Liver (tissue), 9 donors: ENCODE measurements around the gene SNRK. TPM values are rescaled to one million over a fixed set of nuclear protein-coding genes. Genes with fewer than 3 reads are reported as not detected.

Source experiments
- DNase-seq: peaks from one replicate; pipeline ENCODE4 v3.0.0-alpha.2; 2017; ENCODE audit warnings: low spot score
- H3K27ac ChIP-seq, 2 donors: one replicate each; pipeline ENCODE4 v1.7.0; 2013; ENCODE audit warnings: inconsistent platforms in 2 of 2, low read length in 2 of 2, control low read depth in 1 of 2, low read depth in 1 of 2, mild to moderate bottlenecking in 1 of 2
- H3K27me3 ChIP-seq, 4 donors: one replicate each; pipeline versions ENCODE4 v1.6.1 to v1.7.0; 2013; ENCODE audit warnings: low read length in 3 of 4, inconsistent platforms in 1 of 4, mild to moderate bottlenecking in 1 of 4, moderate library complexity in 1 of 4; ENCODE audit not compliant: control insufficient read depth in 4 of 4, insufficient read depth in 4 of 4
- H3K36me3 ChIP-seq, 4 donors: one replicate each; pipeline versions ENCODE4 v1.6.1 to v1.7.0; 2013; ENCODE audit warnings: low read length in 3 of 4, mild to moderate bottlenecking in 3 of 4, low read depth in 1 of 4, moderate library complexity in 1 of 4; ENCODE audit not compliant: control insufficient read depth in 4 of 4, insufficient read depth in 3 of 4
- H3K4me1 ChIP-seq, 4 donors: one replicate each; pipeline versions ENCODE4 v1.6.1 to v1.7.0; 2013; ENCODE audit warnings: low read length in 3 of 4, mild to moderate bottlenecking in 3 of 4, moderate library complexity in 1 of 4; ENCODE audit not compliant: control insufficient read depth in 4 of 4, insufficient read depth in 4 of 4
- H3K4me3 ChIP-seq, 3 donors: one replicate each; pipeline versions ENCODE4 v1.6.1 to v1.7.0; 2013; ENCODE audit warnings: low read length in 3 of 3, control low read depth in 1 of 3, low read depth in 1 of 3, mild to moderate bottlenecking in 1 of 3
- H3K9ac ChIP-seq, 2 donors: one replicate each; pipeline ENCODE4 v1.7.0; 2013; ENCODE audit warnings: low read length in 2 of 2, mild to moderate bottlenecking in 2 of 2, moderate library complexity in 2 of 2, control low read depth in 1 of 2, low read depth in 1 of 2
- H3K9me3 ChIP-seq, 4 donors: one replicate each; pipeline versions ENCODE4 v1.6.1 to v1.7.0; 2013; ENCODE audit warnings: low read length in 3 of 4; ENCODE audit not compliant: control insufficient read depth in 4 of 4
- CTCF ChIP-seq: fragments of 150-350 bp; IDR thresholded peaks from 2 replicates; pipeline ENCODE4 v1.5.1; 2017; ENCODE audit warnings: improper control_type of control experiment, low read depth, low read length; ENCODE audit not compliant: missing input control
- EGR1 ChIP-seq, 2 donors: IDR thresholded peaks; 2 replicates each; pipeline ENCODE4 v1.6.1; 2016 to 2018; ENCODE audit warnings: antibody characterized with exemption in 2 of 2, low read depth in 2 of 2
- FOXA2 ChIP-seq: IDR thresholded peaks from 2 replicates; pipeline ENCODE4 v1.6.1; 2016; ENCODE audit warnings: antibody characterized with exemption
- GABPA ChIP-seq, 2 donors: IDR thresholded peaks in 1 of 2; conservative IDR thresholded peaks in 1 of 2; 2 replicates each; pipeline ENCODE4 v1.6.1; 2016; ENCODE audit warnings: antibody characterized with exemption in 2 of 2, mild to moderate bottlenecking in 1 of 2, moderate library complexity in 1 of 2
- HNF4A ChIP-seq, 2 donors: conservative IDR thresholded peaks; 2 replicates each; pipeline ENCODE4 v1.6.1; 2016; ENCODE audit warnings: antibody characterized with exemption in 2 of 2, mild to moderate bottlenecking in 2 of 2
- HNF4G ChIP-seq: IDR thresholded peaks from 2 replicates; pipeline ENCODE4 v1.6.1; 2016; ENCODE audit warnings: antibody characterized with exemption
- JUND ChIP-seq, 2 donors: IDR thresholded peaks; 2 replicates each; pipeline ENCODE4 v1.6.1; 2016; ENCODE audit warnings: antibody characterized with exemption in 2 of 2
- NR2F2 ChIP-seq: IDR thresholded peaks from 2 replicates; pipeline ENCODE4 v1.6.1; 2016; ENCODE audit warnings: antibody characterized with exemption
- RAD21 ChIP-seq, 2 donors: IDR thresholded peaks; 2 replicates each; pipeline ENCODE4 v1.6.1; 2016; ENCODE audit warnings: antibody characterized with exemption in 2 of 2, mild to moderate bottlenecking in 2 of 2
- REST ChIP-seq: IDR thresholded peaks from 2 replicates; pipeline ENCODE4 v1.6.1; 2016; ENCODE audit warnings: antibody characterized with exemption, mild to moderate bottlenecking
- RXRA ChIP-seq, 2 donors: IDR thresholded peaks; 2 replicates each; pipeline ENCODE4 v1.6.1; 2017 to 2018; ENCODE audit warnings: antibody characterized with exemption in 2 of 2, mild to moderate bottlenecking in 1 of 2
- SP1 ChIP-seq: IDR thresholded peaks from 2 replicates; pipeline ENCODE4 v1.6.1; 2018; ENCODE audit warnings: antibody characterized with exemption, mild to moderate bottlenecking
- TAF1 ChIP-seq: conservative IDR thresholded peaks from 2 replicates; pipeline ENCODE4 v1.6.1; 2016; ENCODE audit warnings: antibody characterized with exemption, mild to moderate bottlenecking
- YY1 ChIP-seq: IDR thresholded peaks from 2 replicates; pipeline ENCODE4 v1.6.1; 2016; ENCODE audit warnings: antibody characterized with exemption, mild to moderate bottlenecking
- ZBTB33 ChIP-seq: IDR thresholded peaks from 2 replicates; pipeline ENCODE4 v1.6.1; 2016; ENCODE audit warnings: antibody characterized with exemption
- WGBS: extraction: QIAGEN DNeasy Blood & Tissue Kit; methylation state at CpG from one replicate; pipeline ENCODE4 v1.1.7; 2013; 5-methylcytosine and 5-hydroxymethylcytosine counted together
- polyA plus RNA-seq, 2 donors: library from polyadenylated mRNA; stranded (reverse) in 1 of 2; unstranded in 1 of 2; fragments of 200-250 nt in 1 of 2; fragments of >200 nt in 1 of 2; fragmentation: Nextera tagmentation in 1 of 2; extraction: Ambion mirVana in 1 of 2; gene quantifications; one replicate each; pipeline versions ENCODE4 v1.2.1 to v1.2.3, GENCODE V29; 2013 to 2015
- total RNA-seq, 2 donors: library from RNA; depleted of rRNA; stranded (reverse); fragments of >200 nt; gene quantifications; one replicate each; pipeline ENCODE4 v1.2.3, GENCODE V29; 2014
- donor health status: healthy.
- donor health status: healthy.
- donor health status: healthy.
- donor health status: healthy.
- donor health status: healthy.

SNRK gene
- total and polyA plus RNA-seq, 4 donors = 5.8 to 28.5 (median 14.6) TPM

- no peak for DNase-seq
- Histone ChIP-seq H3K36me3 (peaks cover 6 to 67% (median 45%) of the 10 kb centered on the region in 4 donors), H3K27me3 (no peaks in the 10 kb centered on the region), H3K4me3 (no peak overlapping the region), H3K4me1 (peaks cover 0 to 12% (median 8%) of the 10 kb centered on the region in 4 donors), H3K27ac (no peak overlapping the region), H3K9ac (no peak overlapping the region), H3K9me3 (peaks cover 6 to 14% (median 7%) of the 10 kb centered on the region in 4 donors)
- TF ChIP-seq EGR1 (IDR thresholded peaks at IDR 0.05; ENCODE audit: low read depth in 2 of 2) (no peak), YY1 (no peak), CTCF (no peak), GABPA (IDR thresholded peaks at IDR 0.05 in 1 of 2, conservative IDR thresholded peaks at IDR 0.05 in 1 of 2) (no peak), REST (no peak), SP1 (no peak), HNF4A (conservative IDR thresholded peaks at IDR 0.05) (no peak), JUND (IDR thresholded peaks at IDR 0.05) (no peak), NR2F2 (no peak), RAD21 (IDR thresholded peaks at IDR 0.05) (no peak), HNF4G (no peak), RXRA (IDR thresholded peaks at IDR 0.05) (no peak), ZBTB33 (no peak), TAF1 (no peak), FOXA2 (no peak)
- 93% methylated on average over 2 of the region's 2 CpGs for WGBS
These were observed 55.4 kb downstream of the SNRK start for GRCh38 chr3:43341788-43342187.

DNA sequence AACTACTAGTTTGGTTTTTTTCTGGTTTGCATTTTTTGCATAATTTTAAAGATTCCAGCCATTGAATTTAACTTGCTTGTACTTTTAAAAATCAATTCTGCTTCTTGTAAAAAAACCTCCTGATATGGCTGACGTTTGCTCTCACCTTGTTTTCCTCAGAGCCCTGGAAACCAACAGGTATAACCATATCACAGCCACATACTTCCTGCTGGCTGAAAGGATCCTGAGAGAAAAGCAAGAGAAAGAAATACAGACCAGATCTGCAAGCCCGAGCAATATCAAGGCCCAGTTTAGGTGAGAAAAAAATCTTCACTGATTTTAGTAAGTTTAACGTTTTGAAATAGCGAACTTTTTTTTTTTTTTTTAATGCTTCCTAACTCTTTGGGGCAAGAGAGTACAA is 56.8 kb downstream of the SNRK start:
- no peak overlapping the region for H3K4me3 ChIP-seq
- 75% methylated on average over 4 of the region's 4 CpGs for WGBS
- no peak overlapping the region for H3K27ac ChIP-seq
- H3K4me1 ChIP-seq = peaks cover 0 to 12% (median 8%) of the 10 kb centered on the region in 4 donors
- DNase-seq = no peak
- H3K9me3 ChIP-seq = peaks cover 0 to 5% (median 2%) of the 10 kb centered on the region in 4 donors
- H3K9ac ChIP-seq = no peak overlapping the region
- no peak for TF ChIP-seq JUND (IDR thresholded peaks at IDR 0.05)
- TF ChIP-seq EGR1 (IDR thresholded peaks at IDR 0.05; ENCODE audit: low read depth in 2 of 2) = no peak
- TF ChIP-seq REST = no peak
- TF ChIP-seq RAD21 (IDR thresholded peaks at IDR 0.05) = no peak
- TF ChIP-seq HNF4A (conservative IDR thresholded peaks at IDR 0.05) = no peak
- no peaks in the 10 kb centered on the region for H3K27me3 ChIP-seq
- peaks cover 4 to 68% (median 46%) of the 10 kb centered on the region in 4 donors for H3K36me3 ChIP-seq
